ENCODE data around the gene SPTLC3.

GRCh38 chr20:12967932-12968331, 40.8 kb upstream of the SPTLC3 start:
- TF ChIP-seq CTCF (IDR thresholded peaks at IDR 0.05; ENCODE audit: low read depth, low read length) (no peak), EZH2phosphoT487 (IDR thresholded peaks at IDR 0.05; ENCODE audit: low read depth) (no peak)

Data from OCI-LY3 (cell line).